Measurements from ENCODE around the gene NEDD4L. TPM values are rescaled to one million over a fixed set of nuclear protein-coding genes. Genes with fewer than 3 reads are reported as not detected.

Gene NEDD4L
- total RNA-seq, 1 donor from 2014 or later, result 95.9 TPM

GRCh38 chr18:58190842-58191530, 147.0 kb downstream of the NEDD4L start:
- H3K4me3 ChIP-seq (ENCODE audit: low read depth, low read length), result no peak overlapping the region
- no peak for TF ChIP-seq CTCF (conservative IDR thresholded peaks at IDR 0.05; ENCODE audit: low read depth, low read length)
- no peak for DNase-seq (ENCODE audit: low read depth)

GRCh38 chr18:58191626-58192025, 147.6 kb downstream of the NEDD4L start:
- no peak for TF ChIP-seq CTCF (conservative IDR thresholded peaks at IDR 0.05; ENCODE audit: low read depth, low read length)
- no peak for DNase-seq (ENCODE audit: low read depth)

GRCh38 chr18:58192519-58192918, 148.5 kb downstream of the NEDD4L start:
- H3K4me3 ChIP-seq (ENCODE audit: low read depth, low read length), result no peak overlapping the region
- no peak for TF ChIP-seq CTCF (conservative IDR thresholded peaks at IDR 0.05; ENCODE audit: low read depth, low read length)

More at GRCh38 chr18:58191626-58192025, 147.6 kb downstream of the NEDD4L start:
- H3K4me3 ChIP-seq (ENCODE audit: low read depth, low read length), result no peak overlapping the region

GRCh38 chr18:58194028-58194427, 150.0 kb downstream of the NEDD4L start:
- no peak overlapping the region for H3K4me3 ChIP-seq (ENCODE audit: low read depth, low read length)
- DNase-seq (ENCODE audit: low read depth), result no peak
- TF ChIP-seq CTCF (conservative IDR thresholded peaks at IDR 0.05; ENCODE audit: low read depth, low read length), result peak; percentile 57

More at GRCh38 chr18:58192519-58192918, 148.5 kb downstream of the NEDD4L start:
- no peak for DNase-seq (ENCODE audit: low read depth)

- no peak for DNase-seq (ENCODE audit: low read depth)
- TF ChIP-seq CTCF (conservative IDR thresholded peaks at IDR 0.05; ENCODE audit: low read depth, low read length), result no peak
- H3K4me3 ChIP-seq (ENCODE audit: low read depth, low read length), result peak overlapping the region; percentile 53
Measured at GRCh38 chr18:58195278-58195765, 151.3 kb downstream of the NEDD4L start.

- no peak for DNase-seq (ENCODE audit: low read depth)
- peak overlapping the region; percentile 53 for H3K4me3 ChIP-seq (ENCODE audit: low read depth, low read length)
- no peak for TF ChIP-seq CTCF (conservative IDR thresholded peaks at IDR 0.05; ENCODE audit: low read depth, low read length)
Measured at GRCh38 chr18:58196164-58196563, 152.1 kb downstream of the NEDD4L start.

All from epithelial cell of proximal tubule (primary cell).